ENCODE measurements around the gene ZNF547. TPM values are rescaled to one million over a fixed set of nuclear protein-coding genes. Genes with fewer than 3 reads are reported as not detected.

ZNF547 gene
- total and polyA plus RNA-seq, 4 donors: 1.4 to 4.2 (median 2.2) TPM

DNA sequence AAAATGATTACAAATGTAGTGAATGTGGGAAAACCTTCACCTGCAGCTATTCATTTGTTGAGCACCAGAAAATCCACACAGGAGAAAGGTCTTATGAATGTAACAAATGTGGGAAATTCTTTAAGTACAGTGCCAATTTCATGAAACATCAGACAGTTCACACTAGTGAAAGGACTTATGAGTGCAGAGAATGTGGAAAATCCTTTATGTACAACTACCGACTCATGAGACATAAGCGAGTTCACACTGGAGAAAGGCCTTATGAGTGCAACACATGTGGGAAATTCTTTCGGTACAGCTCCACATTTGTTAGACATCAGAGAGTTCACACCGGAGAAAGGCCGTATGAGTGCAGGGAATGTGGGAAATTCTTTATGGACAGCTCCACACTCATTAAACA, 35.5 kb downstream of the ZNF547 start:
- H3K9me3 ChIP-seq (ENCODE audit: control insufficient read depth in 4 of 4, insufficient read depth in 3 of 4, low read length in 3 of 4): peaks cover 0 to 49% (median 4%) of the 10 kb centered on the region in 4 donors

GRCh38 chr19:57403737-57404563, 40.6 kb downstream of the ZNF547 start:
- H3K36me3 ChIP-seq (ENCODE audit: control insufficient read depth in 4 of 4, insufficient read depth in 4 of 4, low read length in 4 of 4): peaks cover 7 to 24% (median 9%) of the 10 kb centered on the region in 4 donors
- H3K4me3 ChIP-seq: no peak overlapping the region
- no peaks in the 10 kb centered on the region for H3K4me1 ChIP-seq (ENCODE audit: control insufficient read depth in 5 of 5, insufficient read depth in 5 of 5, low read length in 5 of 5)
- no peak overlapping the region for H3K9ac ChIP-seq (ENCODE audit: insufficient read depth in 1 of 2, low read length in 2 of 2)
- TF ChIP-seq CTCF (IDR thresholded peaks at IDR 0.05; ENCODE audit: control extremely low read depth, extremely low read depth): no peak
- ATAC-seq (ENCODE audit: insufficient read depth, low FRiP score) (no peak), DNase-seq (no peak)
- H3K27me3 ChIP-seq (ENCODE audit: control insufficient read depth in 3 of 3, insufficient read depth in 3 of 3, low read length in 2 of 3): no peaks in the 10 kb centered on the region
- 95 to 96% methylated on average over 9 of the region's 9 CpGs for WGBS, 2 donors
- no peak overlapping the region for H3K27ac ChIP-seq (ENCODE audit: low read depth in 1 of 2, low read length in 1 of 2)
- peaks cover 0 to 24% (median 2%) of the 10 kb centered on the region in 4 donors for H3K9me3 ChIP-seq (ENCODE audit: control insufficient read depth in 4 of 4, insufficient read depth in 3 of 4, low read length in 3 of 4)

More for the DNA sequence above, 35.5 kb downstream of the ZNF547 start:
- Histone ChIP-seq H3K9ac (ENCODE audit: insufficient read depth in 1 of 2, low read length in 2 of 2) (no peak overlapping the region), H3K27me3 (ENCODE audit: control insufficient read depth in 3 of 3, insufficient read depth in 3 of 3, low read length in 2 of 3) (no peaks in the 10 kb centered on the region), H3K4me3 (no peak overlapping the region), H3K36me3 (ENCODE audit: control insufficient read depth in 4 of 4, insufficient read depth in 4 of 4, low read length in 4 of 4) (peaks cover 34 to 60% (median 42%) of the 10 kb centered on the region in 4 donors), H3K27ac (ENCODE audit: low read depth in 1 of 2, low read length in 1 of 2) (no peak overlapping the region), H3K4me1 (ENCODE audit: control insufficient read depth in 5 of 5, insufficient read depth in 5 of 5, low read length in 5 of 5) (no peaks in the 10 kb centered on the region)
- ATAC-seq (ENCODE audit: insufficient read depth, low FRiP score) (no peak), DNase-seq (no peak)
- TF ChIP-seq CTCF (IDR thresholded peaks at IDR 0.05; ENCODE audit: control extremely low read depth, extremely low read depth): no peak
- 97 to 98% methylated on average over 5 of the region's 5 CpGs for WGBS, 2 donors

GRCh38 chr19:57406516-57407123, 43.3 kb downstream of the ZNF547 start:
- no peak overlapping the region for H3K9ac ChIP-seq (ENCODE audit: insufficient read depth in 1 of 2, low read length in 2 of 2)
- ATAC-seq (ENCODE audit: insufficient read depth, low FRiP score) (no peak), DNase-seq (peak; percentile 57 to 71 (median 67))
- no peaks in the 10 kb centered on the region for H3K27me3 ChIP-seq (ENCODE audit: control insufficient read depth in 3 of 3, insufficient read depth in 3 of 3, low read length in 2 of 3)
- no peak overlapping the region for H3K4me3 ChIP-seq
- TF ChIP-seq CTCF (IDR thresholded peaks at IDR 0.05; ENCODE audit: control extremely low read depth, extremely low read depth): peak; percentile 30
- 15 to 17% methylated on average over 8 of the region's 8 CpGs for WGBS, 2 donors
- peaks cover 0 to 6% (median 1%) of the 10 kb centered on the region in 5 donors for H3K4me1 ChIP-seq (ENCODE audit: control insufficient read depth in 5 of 5, insufficient read depth in 5 of 5, low read length in 5 of 5)
- H3K36me3 ChIP-seq (ENCODE audit: control insufficient read depth in 4 of 4, insufficient read depth in 4 of 4, low read length in 4 of 4): peaks cover 0 to 13% (median 1%) of the 10 kb centered on the region in 4 donors
- H3K9me3 ChIP-seq (ENCODE audit: control insufficient read depth in 4 of 4, insufficient read depth in 3 of 4, low read length in 3 of 4): peaks cover 0 to 23% (median 0%) of the 10 kb centered on the region in 4 donors
- no peak overlapping the region for H3K27ac ChIP-seq (ENCODE audit: low read depth in 1 of 2, low read length in 1 of 2)

Data from lung (tissue), 12 donors.